NCI-H345 treated with DMSO at 0.1 percent for 48 hours (cell line): ENCODE data around the gene TP53RK.
A peak's percentile ranks its signal among the peaks of the same experiment; 100 is the strongest.

Source experiments
- DNase-seq: peaks from one replicate; lab custom pipeline; 2025; ENCODE audit not compliant: unreplicated experiment; lab: John Stamatoyannopoulos, UW

Gene TP53RK

GRCh38 chr20:46689082-46689753 lies at the start of gene TP53RK:
Gene TP53RK (minus strand): TSS chr20:46689444. CDS start chr20:46689414, 30 bp downstream.
- peak; percentile 61 for DNase-seq

DNA sequence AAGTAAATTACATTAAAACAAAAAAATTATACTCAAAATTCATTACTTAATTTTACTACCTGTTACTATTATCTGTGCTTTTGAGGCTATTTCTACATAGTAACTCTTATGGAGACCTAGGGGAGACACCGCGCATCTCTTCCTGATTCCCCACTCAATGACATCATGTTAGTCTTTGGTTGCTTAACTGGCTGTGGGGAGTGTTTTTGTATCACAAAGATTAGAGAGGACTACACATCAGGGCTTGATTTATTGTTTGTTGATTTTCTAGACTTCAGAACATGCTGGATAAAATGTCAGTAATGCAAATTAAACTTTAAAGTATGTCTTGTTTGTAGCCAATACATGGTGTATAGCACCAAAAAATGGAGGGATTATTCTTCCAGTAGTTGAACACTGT lies 46.2 kb upstream of the TP53RK start:
- no peak for DNase-seq

- DNase-seq: no peak
Observed at GRCh38 chr20:46731770-46732169, 42.5 kb upstream of the TP53RK start.

DNA sequence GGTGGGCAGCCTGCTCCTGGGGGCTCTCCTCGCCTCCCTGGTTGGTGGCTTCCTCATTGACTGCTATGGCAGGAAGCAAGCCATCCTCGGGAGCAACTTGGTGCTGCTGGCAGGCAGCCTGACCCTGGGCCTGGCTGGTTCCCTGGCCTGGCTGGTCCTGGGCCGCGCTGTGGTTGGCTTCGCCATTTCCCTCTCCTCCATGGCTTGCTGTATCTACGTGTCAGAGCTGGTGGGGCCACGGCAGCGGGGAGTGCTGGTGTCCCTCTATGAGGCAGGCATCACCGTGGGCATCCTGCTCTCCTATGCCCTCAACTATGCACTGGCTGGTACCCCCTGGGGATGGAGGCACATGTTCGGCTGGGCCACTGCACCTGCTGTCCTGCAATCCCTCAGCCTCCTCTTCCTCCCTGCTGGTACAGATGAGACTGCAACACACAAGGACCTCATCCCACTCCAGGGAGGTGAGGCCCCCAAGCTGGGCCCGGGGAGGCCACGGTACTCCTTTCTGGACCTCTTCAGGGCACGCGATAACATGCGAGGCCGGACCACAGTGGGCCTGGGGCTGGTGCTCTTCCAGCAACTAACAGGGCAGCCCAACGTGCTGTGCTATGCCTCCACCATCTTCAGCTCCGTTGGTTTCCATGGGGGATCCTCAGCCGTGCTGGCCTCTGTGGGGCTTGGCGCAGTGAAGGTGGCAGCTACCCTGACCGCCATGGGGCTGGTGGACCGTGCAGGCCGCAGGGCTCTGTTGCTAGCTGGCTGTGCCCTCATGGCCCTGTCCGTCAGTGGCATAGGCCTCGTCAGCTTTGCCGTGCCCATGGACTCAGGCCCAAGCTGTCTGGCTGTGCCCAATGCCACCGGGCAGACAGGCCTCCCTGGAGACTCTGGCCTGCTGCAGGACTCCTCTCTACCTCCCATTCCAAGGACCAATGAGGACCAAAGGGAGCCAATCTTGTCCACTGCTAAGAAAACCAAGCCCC lies 36.2 kb upstream of the TP53RK start:
- DNase-seq: no peak

GRCh38 chr20:46724343-46724959 lies 35.2 kb upstream of the TP53RK start:
- DNase-seq: no peak

DNA sequence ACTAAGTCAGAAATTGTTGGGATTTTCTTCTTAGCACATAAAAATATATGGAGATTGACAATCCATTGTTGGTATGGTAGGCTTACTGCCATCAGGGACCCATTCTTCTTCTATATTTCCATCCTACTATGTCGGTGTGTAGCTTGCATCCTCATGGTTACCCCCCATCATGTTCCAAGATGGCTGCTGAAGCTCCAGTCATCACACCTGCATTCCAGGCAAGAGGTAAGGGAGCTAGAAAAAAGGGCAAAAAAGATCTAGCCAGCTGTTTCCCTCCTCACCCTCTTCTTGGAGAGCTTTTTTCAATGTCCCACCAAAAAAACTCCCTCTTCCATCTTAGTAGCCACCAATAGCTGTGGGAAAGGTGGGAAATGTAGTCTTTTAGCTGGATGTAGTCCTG lies 33.8 kb upstream of the TP53RK start:
- no peak for DNase-seq

GRCh38 chr20:46722450-46722849 lies 33.2 kb upstream of the TP53RK start:
- no peak for DNase-seq

- no peak for DNase-seq
Observed at GRCh38 chr20:46721476-46721875, 32.2 kb upstream of the TP53RK start.

GRCh38 chr20:46720776-46721425 lies 31.7 kb upstream of the TP53RK start:
- DNase-seq: no peak

GRCh38 chr20:46720019-46720418 lies 30.8 kb upstream of the TP53RK start:
- no peak for DNase-seq

DNA sequence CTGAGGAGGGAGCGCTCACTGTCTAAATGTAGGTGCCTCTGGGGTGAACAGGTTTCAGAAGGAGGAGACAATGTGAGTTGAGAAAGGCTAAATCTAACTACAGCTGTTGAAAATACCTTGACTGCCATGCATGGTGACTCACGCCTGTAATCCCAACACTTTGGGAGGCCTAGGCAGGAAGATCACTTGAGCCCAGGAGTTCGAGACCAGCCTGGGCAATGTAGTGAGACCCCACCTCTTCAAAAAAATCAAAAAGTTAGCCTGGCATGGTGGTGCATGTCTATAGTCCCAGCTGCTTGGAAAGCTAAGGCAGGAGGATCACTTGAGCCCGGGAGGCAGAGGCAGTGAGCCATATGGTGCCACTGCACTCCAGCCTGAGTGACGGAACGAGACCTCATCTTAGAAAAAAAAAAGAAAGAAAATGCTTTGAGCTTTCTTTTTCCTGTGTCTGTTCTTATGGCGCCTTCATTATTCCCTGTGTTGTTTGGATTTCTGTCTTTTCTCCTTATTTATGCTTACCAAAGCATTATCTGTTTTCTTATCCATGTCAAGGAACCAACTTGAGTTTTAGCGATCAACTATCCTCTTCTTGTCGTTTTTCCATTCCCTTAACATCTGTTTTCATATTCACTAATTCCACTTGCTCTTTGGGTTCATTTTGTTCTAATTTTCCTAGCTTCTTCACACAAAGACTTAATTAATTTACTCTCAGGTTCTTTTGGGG lies 28.7 kb upstream of the TP53RK start:
- DNase-seq: no peak

- DNase-seq: no peak
Observed at GRCh38 chr20:46715292-46715756, 26.1 kb upstream of the TP53RK start.

DNA sequence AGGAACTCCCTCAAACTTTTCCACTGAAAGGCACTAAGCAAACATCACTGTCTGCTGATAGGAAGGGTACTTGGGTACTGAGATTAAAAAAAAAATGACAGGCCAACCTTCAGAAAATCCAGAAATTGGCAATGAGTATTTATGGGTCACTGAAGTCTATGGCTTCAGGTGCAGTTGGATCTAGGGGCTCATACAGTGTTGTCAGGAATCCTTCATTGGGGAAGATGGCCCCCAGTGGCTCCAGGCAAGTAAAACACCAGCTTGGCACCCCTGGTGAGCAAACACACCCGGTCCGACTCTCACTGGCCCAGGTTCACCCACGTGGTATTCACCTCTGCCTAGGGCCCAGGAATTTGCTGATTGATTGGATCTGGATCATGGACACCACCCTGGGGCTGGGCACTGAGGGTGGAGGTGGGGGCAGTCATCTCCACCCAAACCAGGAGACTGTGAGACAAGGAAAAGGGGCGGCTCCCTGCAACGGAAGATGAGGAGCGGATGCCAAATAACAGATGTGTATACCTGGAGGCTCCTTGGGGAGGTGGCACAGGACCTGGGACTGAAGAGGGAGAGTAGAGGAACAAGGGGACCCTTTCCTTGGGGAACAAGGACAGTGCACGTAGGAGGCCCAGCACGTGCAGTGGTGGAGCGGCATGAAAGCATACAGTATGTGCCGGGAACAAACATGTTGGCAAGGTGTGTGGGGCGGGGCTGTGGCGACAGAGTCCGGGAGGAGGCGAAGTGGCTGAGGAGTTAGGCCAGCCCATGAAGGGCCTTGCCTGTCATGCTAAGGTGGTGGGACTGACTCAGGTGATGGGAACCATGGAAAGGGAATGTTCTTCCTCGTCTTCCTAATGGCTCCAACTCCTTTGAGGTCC lies 25.0 kb upstream of the TP53RK start:
- no peak for DNase-seq

- DNase-seq: no peak
Observed at GRCh38 chr20:46712056-46712636, 22.9 kb upstream of the TP53RK start.

- no peak for DNase-seq
Observed at GRCh38 chr20:46710153-46710913, 21.1 kb upstream of the TP53RK start.

DNA sequence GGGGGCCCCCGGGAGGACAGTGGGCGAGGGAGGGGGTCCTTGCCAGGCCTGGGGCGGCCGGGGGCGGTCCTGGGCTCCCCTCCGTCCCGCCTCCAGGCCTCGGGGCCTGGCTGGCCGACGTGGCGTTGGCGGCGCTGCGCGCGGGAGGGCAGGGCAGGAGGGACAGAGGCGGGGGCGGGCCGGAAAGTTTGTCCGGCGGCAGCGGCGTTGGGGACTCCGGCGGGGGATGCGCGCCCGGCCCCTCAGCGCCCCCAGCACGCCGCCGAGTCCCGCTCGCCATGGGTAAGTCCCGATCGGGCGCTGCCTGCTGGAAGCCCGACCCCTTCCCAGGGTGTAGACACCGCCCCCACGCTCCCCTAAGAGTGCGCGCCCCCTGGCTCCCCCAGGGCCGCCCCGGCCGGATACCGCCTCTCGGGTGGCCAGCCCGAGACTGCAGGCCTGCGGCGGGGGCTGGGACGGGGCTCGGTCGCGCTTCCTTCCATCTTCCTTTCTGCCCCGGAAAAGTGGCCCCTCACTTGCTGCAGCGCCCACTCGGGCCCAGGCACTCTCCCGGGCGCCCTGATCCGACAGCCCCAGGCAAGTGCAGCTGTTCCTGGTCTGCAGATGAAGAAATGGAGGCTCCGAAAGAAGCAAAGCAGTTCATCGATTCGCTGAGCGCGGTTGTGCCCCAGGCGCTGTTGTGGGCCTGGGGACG lies 20.4 kb upstream of the TP53RK start, which contains the start of gene SLC2A10:
TSS of gene SLC2A10 (plus strand) at position 191 of the 694 bp plus-strand sequence. CDS start at position 279, 88 bp downstream.
- DNase-seq: no peak

- no peak for DNase-seq
Observed at GRCh38 chr20:46709055-46709458, 19.8 kb upstream of the TP53RK start.
